ENCODE measurements around the gene CCDC187. TPM values are rescaled to one million over a fixed set of nuclear protein-coding genes. Genes with fewer than 3 reads are reported as not detected.

Gene CCDC187
- total RNA-seq, 6 experiments from 2014 or later: 0.09 to 0.80 (median 0.62) TPM; not detected in 3

- 90% methylated on average over 8 of the region's 16 CpGs for WGBS (ENCODE audit: insufficient coverage, low coverage, low lambda C conversion rate, missing lambda C conversion rate)
- ATAC-seq (no peak), DNase-seq (no peak)
- no peak for TF ChIP-seq POLR2A (IDR thresholded peaks at IDR 0.05)
- TF ChIP-seq CTCF (IDR thresholded peaks at IDR 0.05): no peak
- Histone ChIP-seq H3K4me3 (no peak overlapping the region), H3K4me1 (peaks cover 0 to 5% (median 2%) of the 10 kb centered on the region in 4 donors), H3K27me3 (no peaks in the 10 kb centered on the region), H3K36me3 (no peaks in the 10 kb centered on the region), H3K27ac (no peak overlapping the region), H3K9me3 (no peaks in the 10 kb centered on the region)
- intact Hi-C loops (cut with DNase I): no loop called here
Measured at GRCh38 chr9:136280535-136281315, 23.2 kb downstream of the CCDC187 start.

- no peak overlapping the region for H3K4me3 ChIP-seq
- TF ChIP-seq CTCF (IDR thresholded peaks at IDR 0.05) (no peak), POLR2A (IDR thresholded peaks at IDR 0.05) (no peak)
- no peak overlapping the region for H3K27ac ChIP-seq
- intact Hi-C loops (cut with DNase I): loop anchor here in 1 of 2 donors (10.0 kb wide), 2 partner anchors 105 to 135 kb away; no protein-coding TSS in a partner anchor
- H3K4me1 ChIP-seq: peaks cover 0 to 5% (median 2%) of the 10 kb centered on the region in 4 donors
- H3K9me3 ChIP-seq: no peaks in the 10 kb centered on the region
- no peak for DNase-seq
- WGBS (ENCODE audit: insufficient coverage, low coverage, low lambda C conversion rate, missing lambda C conversion rate): 68% methylated on average over 3 of the region's 6 CpGs
- H3K27me3 ChIP-seq: no peaks in the 10 kb centered on the region
- ATAC-seq: no peak
- no peaks in the 10 kb centered on the region for H3K36me3 ChIP-seq
Measured at GRCh38 chr9:136279471-136279870, 24.4 kb downstream of the CCDC187 start.

- Histone ChIP-seq H3K36me3 (no peaks in the 10 kb centered on the region), H3K4me3 (no peak overlapping the region), H3K27me3 (no peaks in the 10 kb centered on the region), H3K27ac (no peak overlapping the region), H3K4me1 (peaks cover 0 to 5% (median 2%) of the 10 kb centered on the region in 4 donors), H3K9me3 (no peaks in the 10 kb centered on the region)
- DNase-seq (no peak), ATAC-seq (no peak)
- intact Hi-C loops (cut with DNase I): loop anchor here in 1 of 2 donors (10.0 kb wide), 2 partner anchors 104 to 134 kb away; no protein-coding TSS in a partner anchor
- WGBS (ENCODE audit: insufficient coverage, low coverage, low lambda C conversion rate, missing lambda C conversion rate): 86% methylated on average over 1 of the region's 1 CpG
- TF ChIP-seq POLR2A (IDR thresholded peaks at IDR 0.05): no peak
- TF ChIP-seq CTCF (IDR thresholded peaks at IDR 0.05): no peak
Measured at GRCh38 chr9:136278894-136279293, 25.0 kb downstream of the CCDC187 start.

- DNase-seq: no peak
Measured at GRCh38 chr9:136278221-136278620, 25.7 kb downstream of the CCDC187 start.

More at GRCh38 chr9:136278221-136278620, 25.7 kb downstream of the CCDC187 start:
- no peak overlapping the region for H3K4me3 ChIP-seq
- H3K9me3 ChIP-seq: no peaks in the 10 kb centered on the region
- TF ChIP-seq POLR2A (IDR thresholded peaks at IDR 0.05): no peak
- TF ChIP-seq CTCF (IDR thresholded peaks at IDR 0.05): no peak
- H3K4me1 ChIP-seq: no peaks in the 10 kb centered on the region
- intact Hi-C loops (cut with DNase I): loop anchor here in 1 of 2 donors (10.0 kb wide), 2 partner anchors 103 to 133 kb away; no protein-coding TSS in a partner anchor
- no peak overlapping the region for H3K27ac ChIP-seq
- no peaks in the 10 kb centered on the region for H3K36me3 ChIP-seq
- no CpG with 5 or more reads among the region's 9 CpGs for WGBS (ENCODE audit: insufficient coverage, low coverage, low lambda C conversion rate, missing lambda C conversion rate)
- H3K27me3 ChIP-seq: no peaks in the 10 kb centered on the region
- no peak for ATAC-seq

Data from right lobe of liver (tissue), 6 donors.